ENCODE results near the gene DMD. TPM values are rescaled to one million over a fixed set of nuclear protein-coding genes. Genes with fewer than 3 reads are reported as not detected.

DMD gene
- total and polyA plus RNA-seq, 2 of the 8 experiments (the other 6 are each of a cell fraction or from before 2014, with no cell fraction given), result 4.8 to 7.4 TPM

DNA sequence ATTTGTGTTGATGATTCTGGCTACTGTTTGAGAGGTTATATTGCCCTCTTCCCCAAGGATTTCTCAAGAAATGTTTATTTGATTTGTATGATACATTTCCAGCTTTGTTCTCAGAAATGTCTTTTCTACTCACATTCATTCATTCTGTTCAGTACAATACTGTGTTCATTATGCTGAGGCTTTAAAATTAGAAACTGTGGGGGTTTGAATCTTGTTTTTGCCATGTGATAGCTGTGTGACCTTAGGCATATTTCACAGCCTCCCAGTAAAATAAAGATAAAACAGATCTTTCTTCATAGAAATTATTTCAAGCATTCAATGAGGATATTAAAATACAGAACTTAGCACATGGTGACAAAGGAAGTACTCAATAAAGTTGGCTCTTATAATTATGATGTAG lies 123.9 kb downstream of the DMD start:
- H4K8ac ChIP-seq (ENCODE audit: extremely low read depth, insufficient read depth, low read length), result no peak overlapping the region
- no peak overlapping the region for H2BK15ac ChIP-seq (ENCODE audit: low read length)
- no peaks in the 10 kb centered on the region for H3K79me1 ChIP-seq (ENCODE audit: low read depth, low read length)
- no peak overlapping the region for H3K23ac ChIP-seq (ENCODE audit: insufficient read length)
- H3K56ac ChIP-seq (replicated peaks; ENCODE audit: insufficient read length, low read depth, low read length), result no peak overlapping the region
- H3K23me2 ChIP-seq (ENCODE audit: low read depth, low read length), result no peaks in the 10 kb centered on the region
- H3K36me3 ChIP-seq (ENCODE audit: control insufficient read depth in 2 of 4, insufficient read depth in 4 of 4, low read length in 3 of 4), result no peaks in the 10 kb centered on the region
- H4K91ac ChIP-seq (replicated peaks; ENCODE audit: insufficient read length, low read length), result no peak overlapping the region
- no peak overlapping the region for H2AK5ac ChIP-seq (ENCODE audit: low read depth, low read length)
- FAIRE-seq (no peak), DNase-seq (ENCODE audit: low read depth in 1 of 2, low spot score in 2 of 2) (no peak)
- no peak overlapping the region for H2BK5ac ChIP-seq (ENCODE audit: low read depth, low read length)
- no peak overlapping the region for H3K4me2 ChIP-seq (ENCODE audit: insufficient read depth in 1 of 2, low read depth in 2 of 2, low read length in 2 of 2)
- H4K20me1 ChIP-seq (replicated peaks in 1 of 2; ENCODE audit: control insufficient read depth in 1 of 2, insufficient read depth in 2 of 2, low read length in 2 of 2), result no peaks in the 10 kb centered on the region
- H3K79me2 ChIP-seq (ENCODE audit: control insufficient read depth in 1 of 2, insufficient read depth in 2 of 2, low read length in 2 of 2), result no peaks in the 10 kb centered on the region
- no peak overlapping the region for H2BK120ac ChIP-seq (replicated peaks; ENCODE audit: low read depth, low read length)
- H3K4me1 ChIP-seq (replicated peaks in 1 of 4; ENCODE audit: control insufficient read depth in 3 of 4, insufficient read depth in 4 of 4, low read length in 3 of 4), result no peaks in the 10 kb centered on the region
- ChIA-PET CTCF (ENCODE audit: partially characterized antibody) (interaction anchor here (0.6 kb wide), 1 partner anchor 1381 kb away, joined by 3 read pairs; no protein-coding TSS in a partner anchor), POLR2A (ENCODE audit: partially characterized antibody) (no interaction called here)
- H3K9me3 ChIP-seq (ENCODE audit: insufficient read depth in 2 of 2, low read depth in 1 of 2, low read length in 1 of 2), result no peaks in the 10 kb centered on the region
- no peak overlapping the region for H2BK12ac ChIP-seq (ENCODE audit: low read depth, low read length)
- no peak overlapping the region for H3K4me3 ChIP-seq (ENCODE audit: extremely low read depth in 1 of 4, insufficient read depth in 2 of 4, low read depth in 3 of 4, low read length in 4 of 4)
- no peak overlapping the region for H2AFZ ChIP-seq (ENCODE audit: low read length)
- no peak overlapping the region for H2BK20ac ChIP-seq (ENCODE audit: low read length)
- H3K14ac ChIP-seq (ENCODE audit: insufficient read length), result no peak overlapping the region
- no peak overlapping the region for H3K27ac ChIP-seq (ENCODE audit: low read depth, low read length)
- no peaks in the 10 kb centered on the region for H3K27me3 ChIP-seq (replicated peaks in 1 of 4; ENCODE audit: control insufficient read depth in 3 of 4, extremely low read depth in 1 of 4, insufficient read depth in 3 of 4, low read length in 3 of 4)
- H4K5ac ChIP-seq (ENCODE audit: insufficient read length, low read depth, low read length), result no peak overlapping the region
- no peak overlapping the region for H3K18ac ChIP-seq (ENCODE audit: extremely low read depth, low read length)
- no peak overlapping the region for H3K4ac ChIP-seq (replicated peaks; ENCODE audit: insufficient read length, low read depth, low read length)
- H3K9ac ChIP-seq (replicated peaks in 1 of 4; ENCODE audit: extremely low read depth in 1 of 4, low read depth in 3 of 4, low read length in 3 of 4), result no peak overlapping the region
- TF ChIP-seq RFX5 (IDR thresholded peaks at IDR 0.05; ENCODE audit: borderline replicate concordance, low read depth, low read length) (no peak), USF2 (IDR thresholded peaks at IDR 0.05; ENCODE audit: low read length) (no peak), CHD2 (IDR thresholded peaks at IDR 0.05; ENCODE audit: low read length) (no peak), SRF (IDR thresholded peaks at IDR 0.05; ENCODE audit: low read depth, low read length) (no peak), TAF1 (IDR thresholded peaks at IDR 0.05; ENCODE audit: low read depth, low read length) (no peak), SUZ12 (IDR thresholded peaks at IDR 0.05; ENCODE audit: low read length) (no peak), NRF1 (IDR thresholded peaks at IDR 0.05; ENCODE audit: low read depth, low read length) (no peak), POLR2AphosphoS5 (IDR thresholded peaks at IDR 0.05; ENCODE audit: low read depth, low read length) (no peak), ATF2 (IDR thresholded peaks at IDR 0.05; ENCODE audit: low read length) (no peak), E2F6 (IDR thresholded peaks at IDR 0.05) (no peak), RXRA (IDR thresholded peaks at IDR 0.05; ENCODE audit: insufficient read depth, low read depth, low read length) (no peak), CHD1 (IDR thresholded peaks at IDR 0.05; ENCODE audit: low read depth, low read length) (no peak)

Measured in H1 (cell line).